HG02938 (cell line): ENCODE data around the gene MMD2.

Experiments used
- ATAC-seq: cut with Tn5 transposase; IDR thresholded peaks from one replicate; pipeline ENCODE4 v1.9.1; 2021; ENCODE audit warnings: mild to moderate bottlenecking, moderate library complexity; ENCODE audit not compliant: unreplicated experiment

Gene MMD2

DNA sequence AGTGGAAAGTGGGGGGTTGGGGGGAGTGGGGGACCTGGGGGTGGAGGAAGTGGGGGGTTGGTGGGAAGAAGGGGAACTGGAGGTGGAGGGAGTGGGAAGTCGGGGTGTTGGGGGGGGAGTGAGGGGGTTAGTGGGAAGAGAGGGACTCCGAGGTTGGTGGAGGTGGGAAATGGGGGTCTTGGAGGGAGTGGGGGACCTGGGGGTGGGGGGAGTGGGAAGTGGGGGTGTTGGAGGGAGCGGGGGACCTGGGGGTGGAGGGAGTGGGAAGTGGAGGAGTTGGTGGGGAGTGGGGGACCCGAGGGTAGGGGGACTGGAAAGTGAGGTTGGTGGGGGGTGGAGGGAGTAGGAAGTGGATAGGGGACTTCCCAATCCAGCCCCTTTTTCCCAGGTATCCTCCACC, 906 bp upstream of the MMD2 start:
- ATAC-seq = no peak

DNA sequence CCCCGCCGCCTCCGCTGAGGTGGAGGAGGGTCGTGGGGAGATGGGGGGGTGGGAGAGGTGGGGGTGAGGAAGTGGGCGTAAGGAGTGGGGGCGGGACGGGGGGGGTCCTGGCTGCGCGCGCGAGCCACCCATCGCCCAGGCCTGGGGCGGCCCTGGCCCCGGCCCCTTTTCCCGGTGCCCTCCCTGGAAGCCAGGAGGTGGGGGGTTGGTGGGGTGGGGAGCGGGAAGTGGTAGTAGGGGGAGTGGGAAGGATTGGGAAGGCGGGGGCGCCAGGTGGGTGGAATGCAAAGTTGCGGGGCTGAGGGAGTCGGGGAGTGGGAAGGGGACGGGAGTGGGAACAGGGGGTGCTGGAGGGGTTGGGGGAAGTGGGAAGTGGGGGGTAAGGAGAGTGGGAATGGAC, 319 bp upstream of the MMD2 start:
- ATAC-seq = no peak

DNA sequence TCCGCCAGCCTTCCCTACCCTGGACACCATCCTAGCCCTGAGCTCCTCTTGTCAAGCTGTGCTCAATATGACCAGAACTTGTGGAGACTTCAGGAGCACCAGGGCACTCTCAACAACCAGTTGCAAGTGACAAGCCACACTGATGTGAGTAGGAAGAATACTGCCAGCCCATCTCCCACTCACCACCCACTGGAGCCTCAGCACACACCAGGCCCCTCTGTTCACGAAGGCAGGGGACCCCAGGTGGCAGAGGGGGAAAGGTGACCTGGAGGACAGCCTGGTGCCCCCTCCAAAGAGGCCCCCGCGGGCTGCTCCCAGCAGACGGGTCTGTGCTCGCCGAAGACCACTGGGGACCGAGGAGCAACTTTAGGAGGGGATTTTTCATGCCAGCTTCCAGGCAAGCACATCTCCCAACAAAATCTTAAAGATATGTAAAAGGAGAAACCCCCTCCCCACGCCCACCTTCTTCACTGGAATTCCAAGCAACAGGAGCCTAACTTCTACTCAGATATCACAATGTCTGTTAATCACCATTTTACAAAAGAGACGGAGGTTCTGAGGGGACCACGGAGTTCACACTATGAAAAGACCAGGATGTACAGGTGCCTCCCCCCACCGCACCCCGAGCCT, 1.0 kb downstream of the MMD2 start:
- ATAC-seq = no peak

DNA sequence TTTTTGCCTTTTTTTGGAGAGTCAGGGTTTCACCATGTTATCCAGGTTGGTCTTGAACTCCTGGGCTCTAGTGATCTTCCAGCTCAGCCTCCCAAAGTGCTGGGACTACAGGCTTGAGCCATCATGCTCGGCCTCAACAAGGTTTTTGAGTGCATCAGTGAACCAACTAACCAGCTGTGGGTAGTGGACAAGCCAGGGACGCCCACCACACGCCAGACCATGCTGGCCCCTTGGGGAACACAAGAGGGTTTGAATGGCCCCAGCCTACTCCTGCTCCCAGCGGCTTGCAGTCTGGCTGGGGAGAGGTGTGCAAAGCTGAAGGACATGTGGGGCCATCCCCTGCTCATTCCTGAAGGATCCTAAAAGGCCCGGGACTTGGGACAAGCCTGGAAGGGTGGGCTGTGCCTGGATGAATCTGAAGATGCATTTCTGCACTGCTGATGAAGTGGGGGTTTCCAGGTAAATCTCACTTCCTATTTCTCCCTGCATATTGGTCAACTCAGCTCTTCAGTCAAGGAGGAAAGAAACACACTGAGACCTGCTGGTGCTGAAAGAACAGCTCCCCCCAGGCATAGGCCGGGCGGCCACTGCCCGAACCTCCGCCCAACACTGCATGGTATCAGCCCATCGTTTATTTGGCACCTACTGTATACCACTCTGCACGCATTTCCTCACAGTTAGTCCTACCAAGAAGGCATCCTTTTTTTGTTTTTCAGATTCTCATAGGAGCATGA, 6.9 kb downstream of the MMD2 start:
- ATAC-seq = peak; percentile 78

DNA sequence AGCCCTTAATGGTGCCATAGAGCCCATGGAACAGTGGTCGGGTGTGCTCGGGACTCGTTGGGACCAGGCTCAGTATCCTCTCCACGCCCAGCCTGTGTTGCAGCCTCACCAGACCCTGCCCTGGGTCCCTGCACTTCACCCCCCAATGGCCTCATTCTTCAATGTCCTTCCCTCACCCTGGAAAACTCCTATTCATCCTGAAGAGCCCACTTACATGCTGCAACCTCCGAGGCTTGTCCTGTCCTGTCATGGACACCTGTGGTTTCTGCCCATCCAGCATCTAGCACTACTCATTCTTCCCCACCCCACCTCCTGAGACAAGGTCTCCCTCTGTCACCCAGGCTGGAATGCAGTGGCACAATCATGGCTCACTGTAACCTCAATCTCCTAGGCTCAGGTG, 7.7 kb downstream of the MMD2 start:
- ATAC-seq = no peak

DNA sequence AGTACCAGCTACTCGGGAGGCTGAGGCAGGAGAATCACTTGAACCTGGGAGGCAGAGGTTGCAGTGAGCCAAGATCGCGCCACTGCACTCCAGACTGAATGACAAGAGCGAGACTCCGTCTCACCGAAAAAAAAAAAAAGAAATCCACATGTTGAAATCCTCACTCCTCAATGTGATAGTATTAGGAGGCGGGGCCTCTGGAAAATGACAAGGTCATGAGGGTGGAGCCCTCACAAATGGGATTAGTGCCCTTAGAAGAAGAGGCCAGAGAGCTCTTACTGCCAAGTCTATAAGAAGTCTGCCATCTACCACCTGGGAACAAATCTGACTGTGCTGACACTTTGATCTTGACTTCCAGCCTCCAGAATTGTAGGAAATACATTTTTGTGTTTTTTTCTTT, 10.6 kb downstream of the MMD2 start:
- ATAC-seq = no peak

DNA sequence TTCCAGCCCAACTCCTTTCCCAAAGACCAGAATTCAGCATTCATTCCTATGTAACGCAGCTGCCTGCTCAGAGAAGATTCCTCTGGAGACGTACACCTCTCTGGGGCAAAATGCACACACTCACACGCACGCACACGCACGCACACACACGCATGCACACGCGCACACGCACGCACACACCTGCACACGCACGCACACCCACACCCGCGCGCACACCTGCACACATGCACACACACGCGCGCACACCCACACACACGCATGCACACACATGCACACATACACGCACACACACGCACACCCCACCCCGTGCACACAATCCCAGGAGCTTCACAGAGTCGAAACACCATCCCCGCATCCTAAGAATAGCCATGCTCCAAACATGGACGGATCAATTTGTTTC, 13.0 kb downstream of the MMD2 start:
- no peak for ATAC-seq

DNA sequence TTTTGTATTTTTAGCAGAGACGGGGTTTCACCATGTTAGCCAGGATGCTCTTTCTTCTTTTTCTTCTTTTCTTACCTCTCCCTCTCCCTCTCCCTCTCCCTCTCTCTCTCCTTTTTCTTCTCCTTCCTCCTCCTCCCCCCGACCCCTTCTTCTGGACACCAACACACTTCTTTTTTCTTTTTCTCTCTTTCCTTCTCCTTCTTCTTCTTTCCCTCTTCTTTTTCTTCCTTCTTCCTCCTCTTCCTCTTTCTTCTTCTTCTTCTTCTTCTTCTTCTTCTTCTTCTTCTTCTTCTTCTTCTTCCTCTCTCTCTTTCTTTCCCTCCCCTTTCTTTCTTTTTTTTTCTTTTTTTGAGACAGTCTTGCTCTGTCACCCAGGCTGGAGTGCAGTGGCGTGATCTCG, 14.0 kb downstream of the MMD2 start:
- ATAC-seq = no peak

DNA sequence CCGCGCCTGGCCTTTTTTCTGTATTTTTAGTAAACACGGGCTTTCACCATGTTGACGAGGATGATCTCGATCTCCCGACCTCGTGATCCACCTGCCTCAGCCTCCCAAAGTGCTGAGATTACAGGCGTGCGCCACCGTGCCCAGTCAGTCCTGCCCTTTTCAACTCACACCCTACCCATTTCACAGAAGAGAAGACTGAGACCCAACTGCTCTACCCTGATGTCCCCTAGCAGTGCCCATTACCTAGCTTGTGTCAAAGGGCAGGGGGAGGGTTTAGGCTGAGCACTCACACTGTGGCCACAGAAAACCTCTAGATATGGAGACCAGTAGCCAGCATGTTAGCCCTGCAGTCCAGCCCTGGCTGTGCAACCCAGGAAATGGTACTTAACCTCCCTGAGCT, 15.7 kb downstream of the MMD2 start:
- no peak for ATAC-seq

DNA sequence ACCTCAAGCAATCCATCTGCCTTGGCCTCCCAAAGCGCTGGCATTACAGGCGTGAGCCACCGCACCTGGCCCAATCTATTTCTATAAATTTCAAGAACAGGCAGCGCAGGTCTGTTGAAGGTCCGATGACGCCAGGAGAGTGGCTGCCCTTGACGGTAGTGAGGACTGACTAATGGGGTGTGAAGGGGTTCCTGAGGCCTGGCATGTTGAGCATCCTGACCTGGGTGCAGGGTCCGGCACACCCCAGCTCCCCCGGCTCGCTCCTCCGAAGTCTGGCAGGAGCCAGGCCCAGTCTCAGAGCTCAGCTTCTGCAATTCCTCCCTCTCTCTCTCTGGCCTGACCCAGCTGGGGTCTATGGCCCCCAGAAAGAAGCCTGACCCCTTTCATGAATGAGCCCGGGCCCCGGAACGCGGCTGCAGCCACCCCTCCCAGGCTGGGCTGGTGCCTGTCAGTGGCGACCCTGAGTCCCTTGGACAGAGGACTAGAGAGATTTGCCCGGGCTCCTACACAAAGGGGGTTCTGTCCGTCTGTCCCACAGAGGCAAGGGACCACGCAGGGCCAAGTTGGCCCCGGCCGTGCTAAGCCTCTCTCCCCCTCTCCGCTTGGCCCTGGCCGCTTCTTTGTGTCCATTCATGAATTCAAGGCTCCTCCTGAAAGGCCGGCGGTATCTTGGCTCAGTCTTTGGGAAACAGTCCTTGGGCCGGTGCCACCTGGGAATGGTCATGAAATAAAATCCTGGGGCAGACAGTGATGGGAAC, 18.8 kb downstream of the MMD2 start:
- ATAC-seq = no peak

DNA sequence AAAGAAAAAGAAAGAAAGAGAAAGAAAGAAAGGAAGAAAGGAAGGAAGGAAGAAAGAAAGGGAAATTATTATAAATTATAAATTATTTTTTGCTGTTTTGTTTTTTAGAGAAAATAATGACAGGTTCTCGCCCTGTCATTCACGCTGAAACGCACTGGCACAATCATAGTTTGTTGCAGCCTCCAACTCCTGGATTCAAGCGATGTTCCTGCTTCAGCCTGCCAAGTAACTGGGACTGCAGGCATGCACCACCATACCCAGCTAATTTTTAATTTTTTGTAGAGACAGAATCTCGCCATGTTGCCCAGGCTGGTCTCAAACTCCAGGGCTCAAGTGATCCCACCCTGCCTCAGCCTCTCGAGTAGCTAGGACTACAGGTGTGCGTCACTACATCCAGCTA, 21.6 kb downstream of the MMD2 start:
- no peak for ATAC-seq

DNA sequence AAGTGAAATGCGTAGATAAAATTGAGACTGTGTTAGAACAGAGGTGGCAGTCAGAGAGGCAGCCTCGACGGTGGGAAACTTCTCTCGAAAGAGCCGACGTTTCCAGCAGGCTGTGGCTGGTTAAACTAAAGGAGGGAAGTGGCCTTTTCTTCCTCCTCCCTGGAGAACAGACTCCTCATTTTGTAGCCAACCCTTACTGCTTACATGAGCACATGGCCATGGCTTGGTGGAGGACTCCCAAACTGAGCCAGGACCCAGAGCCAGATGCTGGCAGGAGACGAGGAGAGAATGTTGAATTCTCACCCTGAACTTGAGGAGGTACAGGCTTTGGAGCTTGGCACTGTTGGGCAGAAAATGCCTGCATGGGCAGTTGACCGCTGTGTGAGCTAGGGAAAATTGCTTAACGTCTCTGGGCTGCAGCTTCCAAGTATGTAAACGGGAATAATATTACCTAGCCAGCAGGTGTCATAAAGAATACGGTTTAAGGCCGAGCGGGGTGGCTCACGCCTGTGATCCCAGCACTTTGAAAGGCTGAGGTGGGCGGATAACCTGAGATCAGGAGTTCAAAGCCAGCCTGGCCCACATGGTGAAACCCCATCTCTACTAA, 24.5 kb downstream of the MMD2 start:
- ATAC-seq = no peak

DNA sequence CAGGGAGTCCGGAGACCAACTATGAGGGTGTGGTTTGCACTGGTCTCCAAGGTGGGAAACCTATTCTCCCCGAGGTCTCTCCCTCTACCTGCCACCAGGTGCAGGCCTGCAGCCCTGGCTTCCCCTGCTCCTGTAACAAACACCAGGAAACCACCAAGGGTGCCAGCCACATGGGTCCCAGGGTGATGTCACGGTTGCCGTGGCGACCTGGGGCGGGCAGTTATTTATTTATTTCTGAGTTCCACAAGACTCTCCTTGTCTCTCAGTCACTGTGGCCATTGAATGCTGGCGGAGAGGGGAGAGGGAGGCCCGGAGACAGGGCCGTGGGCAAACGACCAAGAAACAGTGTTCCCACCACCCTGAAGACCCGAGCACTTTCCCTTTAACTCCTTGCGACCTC, 27.0 kb downstream of the MMD2 start:
- ATAC-seq = no peak

DNA sequence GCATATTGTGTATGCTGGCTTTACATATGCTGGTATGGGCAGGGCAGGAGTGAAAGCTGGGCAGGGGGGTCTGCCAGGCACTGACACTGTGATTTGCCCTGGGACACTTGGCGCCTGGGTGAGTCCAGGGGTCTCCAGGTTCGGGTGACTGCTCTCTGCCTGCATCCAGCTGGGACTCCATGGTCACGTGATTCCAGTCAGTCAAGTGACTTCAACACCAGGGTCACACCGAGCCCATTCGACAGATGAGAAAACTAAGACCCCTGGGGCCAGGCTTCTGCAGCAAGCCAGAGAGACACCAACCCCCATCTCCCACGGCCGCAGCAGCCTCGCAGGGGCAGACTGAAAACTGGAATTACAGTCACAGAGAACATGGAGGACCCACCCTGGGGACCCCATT, 30.0 kb downstream of the MMD2 start:
- no peak for ATAC-seq

DNA sequence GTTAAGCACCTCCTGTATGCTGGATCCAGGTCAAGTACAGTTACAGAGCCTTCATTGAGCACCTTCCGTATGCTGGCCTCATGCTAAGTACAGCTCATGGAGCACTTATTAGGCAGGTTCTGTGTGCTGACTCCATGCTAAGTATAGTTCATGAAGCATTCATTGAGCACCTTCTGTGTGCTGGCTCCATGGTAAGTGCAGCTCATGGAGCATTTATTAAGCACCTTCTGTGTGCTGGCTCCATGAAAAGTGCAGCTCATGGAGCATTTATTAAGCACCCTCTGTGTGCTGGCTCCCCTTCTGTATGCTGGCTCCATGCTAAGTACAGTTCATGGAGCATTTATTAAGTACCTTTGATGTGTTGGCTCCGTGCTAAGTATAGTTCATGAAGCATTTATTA, 30.5 kb downstream of the MMD2 start:
- ATAC-seq = no peak

DNA sequence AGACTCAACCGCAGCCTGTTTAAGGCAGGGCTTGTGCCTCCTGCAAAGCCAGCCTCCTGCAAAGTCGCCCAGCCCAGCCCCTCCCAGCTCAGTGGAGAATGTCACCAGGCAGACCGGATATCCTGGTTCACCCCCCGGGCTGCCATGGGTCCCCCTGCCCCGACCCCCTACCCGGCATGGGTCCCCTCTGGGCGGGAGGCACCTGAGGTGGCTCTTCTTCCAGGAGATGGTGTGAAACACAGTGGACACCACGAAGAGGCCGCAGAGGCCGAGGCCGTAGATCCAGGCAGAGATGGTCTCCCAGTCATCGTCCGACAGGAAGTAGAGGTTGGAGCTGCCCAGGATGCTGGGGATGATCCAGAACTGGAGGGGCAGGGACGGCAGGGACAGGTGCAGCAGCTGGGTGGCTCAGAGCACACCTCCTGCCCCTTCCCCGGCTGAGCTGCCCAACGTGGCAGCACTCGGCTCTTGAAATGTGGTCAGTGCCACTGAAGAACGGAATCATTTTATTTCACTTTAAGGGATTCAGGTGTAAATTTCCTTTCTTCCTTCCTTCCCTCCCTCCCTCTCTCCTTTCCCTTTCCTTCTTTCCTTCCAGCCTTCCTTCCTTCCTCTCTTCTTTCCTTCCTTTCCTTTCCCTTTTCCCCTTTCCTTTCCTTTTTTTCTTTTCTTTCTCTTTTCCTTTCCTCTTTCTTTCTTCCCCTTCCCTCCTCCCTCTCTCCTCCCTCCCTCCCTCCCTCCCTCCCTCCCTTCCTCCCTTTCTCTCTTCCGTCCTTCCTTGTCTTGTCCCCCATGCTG, 38.8 kb downstream of the MMD2 start:
- no peak for ATAC-seq

DNA sequence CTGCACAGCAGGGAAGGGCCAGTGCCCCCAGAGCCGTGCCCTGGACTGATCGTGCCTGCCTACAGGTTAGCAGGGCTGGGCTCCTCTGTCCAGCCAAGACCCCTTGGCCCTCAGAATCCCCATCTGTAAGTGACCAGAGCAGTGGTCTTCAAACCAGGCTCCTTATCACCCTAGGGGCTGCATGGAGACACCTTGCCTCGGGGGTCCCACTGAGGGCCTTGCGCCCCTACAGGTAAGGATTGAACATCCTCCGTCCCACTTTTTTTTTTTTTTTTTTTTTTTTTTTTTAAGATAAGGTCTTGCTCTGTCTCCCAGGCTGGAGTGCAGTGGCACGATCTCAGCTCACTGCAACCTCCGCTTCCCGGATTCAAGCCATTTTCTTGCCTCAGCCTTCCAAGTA, 42.9 kb downstream of the MMD2 start:
- ATAC-seq = no peak

DNA sequence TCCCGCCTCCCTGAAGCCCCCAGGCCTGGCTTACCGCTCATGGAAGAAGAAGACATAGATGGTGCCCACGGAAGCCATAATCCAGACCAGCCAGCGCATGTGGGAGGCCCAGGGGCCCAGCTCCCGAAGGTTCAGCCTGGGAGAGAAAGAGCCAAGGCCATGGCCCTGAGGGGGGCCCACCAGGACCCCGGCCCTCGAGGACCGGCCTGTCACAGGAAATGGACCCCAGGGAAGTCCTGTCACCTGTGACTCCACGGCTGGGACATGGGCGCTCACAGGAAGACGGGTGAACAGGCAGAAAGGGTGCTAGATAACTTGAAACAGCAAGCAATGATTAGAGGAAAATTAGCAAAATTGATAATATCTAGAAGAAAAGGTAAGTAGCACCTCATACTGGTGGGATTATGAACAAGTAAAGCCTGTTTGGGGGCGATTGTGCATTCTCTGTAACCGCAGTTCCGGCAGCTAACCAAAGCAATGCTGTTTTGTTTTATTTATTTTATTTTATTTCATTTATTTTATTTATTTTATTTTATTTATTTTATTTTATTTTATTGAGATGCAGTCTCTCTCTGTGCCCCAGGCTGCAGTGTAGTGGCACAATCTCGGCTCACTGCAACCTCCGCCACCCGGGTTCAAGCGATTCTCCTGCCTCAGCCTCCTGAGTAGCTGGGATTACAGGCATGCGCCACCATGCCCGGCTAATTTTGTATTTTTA, 47.7 kb downstream of the MMD2 start:
- ATAC-seq = no peak

DNA sequence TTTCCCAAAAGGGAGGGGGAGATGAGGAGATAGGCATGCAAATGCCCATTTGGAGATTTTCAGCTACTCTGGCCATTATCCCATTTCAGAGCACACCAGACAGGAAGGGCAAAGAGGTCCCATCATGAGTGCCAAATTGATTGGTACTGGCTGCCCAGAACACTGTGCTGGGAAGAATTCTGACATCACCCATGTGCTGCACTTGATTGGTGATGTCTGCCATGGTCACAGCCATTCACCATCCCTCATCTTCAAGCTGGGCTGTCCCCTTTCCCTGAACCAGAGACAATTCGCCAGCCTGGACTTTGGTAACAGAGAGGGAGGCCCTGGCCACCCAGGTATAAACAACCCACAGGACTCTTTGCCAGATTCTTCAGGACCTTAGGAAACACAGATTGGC, 52.3 kb downstream of the MMD2 start:
- no peak for ATAC-seq

DNA sequence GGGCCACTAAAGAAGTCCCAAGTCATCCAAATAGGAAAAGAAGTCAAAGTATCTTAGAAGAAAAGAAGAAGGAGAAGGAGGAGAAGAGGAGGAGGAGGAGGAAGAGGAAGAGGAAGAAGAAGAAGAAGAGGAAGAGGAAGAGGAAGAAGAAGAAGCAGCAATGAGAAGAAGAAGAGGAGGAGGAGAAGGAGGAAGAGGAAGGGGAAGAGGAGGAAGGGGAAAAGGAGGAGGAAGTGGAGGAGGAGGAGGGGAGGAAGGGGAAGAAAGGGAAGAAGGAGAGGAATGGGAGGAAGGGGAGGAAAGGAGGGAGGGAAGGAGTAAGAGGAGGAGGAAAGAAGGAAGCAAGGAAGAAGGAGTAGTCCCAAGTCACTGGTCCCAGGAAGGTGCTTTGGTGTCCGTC, 53.8 kb downstream of the MMD2 start:
- ATAC-seq = no peak
